ENCODE measurements around the gene CALN1. TPM values are rescaled to one million over a fixed set of nuclear protein-coding genes. Genes with fewer than 3 reads are reported as not detected.

The CALN1 gene
- total RNA-seq, 4 donors from 2014 or later, result under 0.01 to 1.2 (median 0.22) TPM; not detected in 1

DNA sequence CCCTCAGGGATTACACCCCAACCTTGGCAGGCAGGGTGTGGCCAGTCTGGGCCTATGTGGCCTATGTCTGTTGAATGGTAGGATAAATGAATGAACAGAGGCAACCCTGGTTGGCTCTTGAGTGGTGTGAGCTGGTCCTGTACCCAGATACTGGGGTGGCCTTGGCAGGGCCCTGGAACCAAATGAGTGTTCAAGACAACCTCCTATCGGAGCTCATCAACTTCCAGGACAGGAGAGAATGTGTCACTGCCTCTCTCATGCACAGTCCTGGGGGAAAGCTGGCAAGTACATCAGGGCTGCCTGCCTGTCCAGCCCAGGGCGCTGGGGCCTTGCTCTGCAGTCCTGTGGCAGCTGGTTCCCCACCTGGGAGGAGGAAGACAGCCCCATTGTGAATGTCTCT, 271.6 kb downstream of the CALN1 start:
- H3K9me3 ChIP-seq, result peaks cover 0 to 47% (median 0%) of the 10 kb centered on the region in 4 donors
- H3K27ac ChIP-seq, result no peak overlapping the region
- no peak for DNase-seq (ENCODE audit: low spot score in 2 of 2)
- no peak for TF ChIP-seq CTCF (IDR thresholded peaks at IDR 0.05)
- TF ChIP-seq POLR2A (IDR thresholded peaks at IDR 0.05), result no peak
- no peak for TF ChIP-seq EP300 (IDR thresholded peaks at IDR 0.05)
- H3K4me1 ChIP-seq, result no peaks in the 10 kb centered on the region
- H3K4me3 ChIP-seq, result no peak overlapping the region
- no peaks in the 10 kb centered on the region for H3K27me3 ChIP-seq
- no peaks in the 10 kb centered on the region for H3K36me3 ChIP-seq
- WGBS, 2 donors, result 90% methylated on average over 2 of the region's 2 CpGs

DNA sequence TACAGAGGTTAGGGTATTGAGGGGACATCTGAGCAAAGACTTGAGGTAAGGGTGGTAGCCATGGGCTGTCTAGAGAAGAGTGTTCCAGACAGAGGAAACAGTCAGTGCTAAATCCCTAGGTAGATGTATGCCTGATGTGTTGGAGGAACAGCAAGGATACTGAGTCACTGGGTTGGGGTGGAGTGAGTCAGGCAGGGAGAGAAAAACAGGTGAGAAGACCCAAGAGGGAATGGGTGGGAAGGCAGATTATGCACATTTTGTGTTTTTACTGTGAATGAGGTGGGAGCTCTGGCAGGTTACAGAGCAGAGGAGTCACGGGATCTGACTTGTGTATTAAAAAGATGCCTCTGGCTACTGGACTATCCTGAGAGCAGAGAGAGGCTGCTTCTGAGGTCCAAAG, 285.0 kb downstream of the CALN1 start:
- no peak for TF ChIP-seq POLR2A (IDR thresholded peaks at IDR 0.05)
- no peak for TF ChIP-seq CTCF (IDR thresholded peaks at IDR 0.05)
- no peak for TF ChIP-seq EP300 (IDR thresholded peaks at IDR 0.05)
- no peaks in the 10 kb centered on the region for H3K36me3 ChIP-seq
- peaks cover 0 to 2% (median 0%) of the 10 kb centered on the region in 4 donors for H3K9me3 ChIP-seq
- WGBS, 2 donors, result 59 to 73% methylated on average over 1 of the region's 1 CpG
- no peak overlapping the region for H3K4me3 ChIP-seq
- no peaks in the 10 kb centered on the region for H3K4me1 ChIP-seq
- no peak for DNase-seq (ENCODE audit: low spot score in 2 of 2)
- H3K27me3 ChIP-seq, result no peaks in the 10 kb centered on the region
- no peak overlapping the region for H3K27ac ChIP-seq

GRCh38 chr7:72123913-72124312, 288.2 kb downstream of the CALN1 start:
- no peaks in the 10 kb centered on the region for H3K4me1 ChIP-seq
- WGBS, 2 donors, result 62 to 65% methylated on average over 5 of the region's 5 CpGs
- no peak overlapping the region for H3K27ac ChIP-seq
- no peaks in the 10 kb centered on the region for H3K27me3 ChIP-seq
- no peaks in the 10 kb centered on the region for H3K36me3 ChIP-seq
- no peak for TF ChIP-seq POLR2A (IDR thresholded peaks at IDR 0.05)
- no peak for TF ChIP-seq EP300 (IDR thresholded peaks at IDR 0.05)
- TF ChIP-seq CTCF (IDR thresholded peaks at IDR 0.05), result no peak
- no peak overlapping the region for H3K4me3 ChIP-seq
- peaks cover 0 to 6% (median 0%) of the 10 kb centered on the region in 4 donors for H3K9me3 ChIP-seq
- DNase-seq (ENCODE audit: low spot score in 2 of 2), result no peak

DNA sequence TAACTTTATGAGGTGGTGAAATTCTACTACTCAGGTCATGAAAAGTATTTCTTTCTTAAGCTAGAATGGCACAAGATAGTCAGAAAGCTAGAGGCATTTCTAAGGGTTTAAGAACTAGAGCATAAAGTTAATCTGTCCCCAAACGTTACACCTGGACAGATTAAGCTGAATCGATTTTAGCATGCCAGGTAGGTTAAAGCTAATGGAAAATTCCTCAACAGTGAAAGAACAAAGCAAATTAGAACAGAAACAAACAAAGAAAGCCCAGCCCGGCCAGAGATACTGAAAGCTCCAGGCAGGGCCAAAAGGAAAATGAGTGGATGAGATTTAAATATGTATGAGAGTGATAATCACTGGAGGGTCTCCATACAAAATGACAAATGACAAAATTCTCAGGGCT, 293.8 kb downstream of the CALN1 start:
- no peaks in the 10 kb centered on the region for H3K27me3 ChIP-seq
- peaks cover 0 to 6% (median 0%) of the 10 kb centered on the region in 4 donors for H3K9me3 ChIP-seq
- no peaks in the 10 kb centered on the region for H3K4me1 ChIP-seq
- H3K4me3 ChIP-seq, result no peak overlapping the region
- no peak overlapping the region for H3K27ac ChIP-seq
- TF ChIP-seq POLR2A (IDR thresholded peaks at IDR 0.05) (no peak), EP300 (IDR thresholded peaks at IDR 0.05) (no peak), CTCF (IDR thresholded peaks at IDR 0.05) (no peak)
- 79 to 83% methylated on average over 3 of the region's 3 CpGs for whole genome bisulfite sequencing, 2 donors
- no peaks in the 10 kb centered on the region for H3K36me3 ChIP-seq
- no peak for DNase-seq (ENCODE audit: low spot score in 2 of 2)

GRCh38 chr7:72114129-72114528, 298.0 kb downstream of the CALN1 start:
- Histone ChIP-seq H3K36me3 (no peaks in the 10 kb centered on the region), H3K9me3 (peaks cover 0 to 12% (median 0%) of the 10 kb centered on the region in 4 donors), H3K4me1 (no peaks in the 10 kb centered on the region), H3K4me3 (no peak overlapping the region), H3K27me3 (no peaks in the 10 kb centered on the region), H3K27ac (no peak overlapping the region)
- 83 to 85% methylated on average over 2 of the region's 2 CpGs for WGBS, 2 donors
- no peak for DNase-seq (ENCODE audit: low spot score in 2 of 2)
- TF ChIP-seq EP300 (IDR thresholded peaks at IDR 0.05) (no peak), POLR2A (IDR thresholded peaks at IDR 0.05) (no peak), CTCF (IDR thresholded peaks at IDR 0.05) (no peak)
